ACHN (cell line): ENCODE data around the gene NRP1.

Source experiments
- DNase-seq: peaks from one replicate; pipeline ENCODE4 v3.0.0-alpha.2; 2015
- in situ Hi-C: cut with HindIII; loops from 2 replicates; pipeline ENCODE4 v1.10.0; 2017; ENCODE audit warnings: low sequenced_read_pairs, low pct_ligation_motif_present, low pct_unique_long_range_greater_than_20kb

The NRP1 gene

DNA sequence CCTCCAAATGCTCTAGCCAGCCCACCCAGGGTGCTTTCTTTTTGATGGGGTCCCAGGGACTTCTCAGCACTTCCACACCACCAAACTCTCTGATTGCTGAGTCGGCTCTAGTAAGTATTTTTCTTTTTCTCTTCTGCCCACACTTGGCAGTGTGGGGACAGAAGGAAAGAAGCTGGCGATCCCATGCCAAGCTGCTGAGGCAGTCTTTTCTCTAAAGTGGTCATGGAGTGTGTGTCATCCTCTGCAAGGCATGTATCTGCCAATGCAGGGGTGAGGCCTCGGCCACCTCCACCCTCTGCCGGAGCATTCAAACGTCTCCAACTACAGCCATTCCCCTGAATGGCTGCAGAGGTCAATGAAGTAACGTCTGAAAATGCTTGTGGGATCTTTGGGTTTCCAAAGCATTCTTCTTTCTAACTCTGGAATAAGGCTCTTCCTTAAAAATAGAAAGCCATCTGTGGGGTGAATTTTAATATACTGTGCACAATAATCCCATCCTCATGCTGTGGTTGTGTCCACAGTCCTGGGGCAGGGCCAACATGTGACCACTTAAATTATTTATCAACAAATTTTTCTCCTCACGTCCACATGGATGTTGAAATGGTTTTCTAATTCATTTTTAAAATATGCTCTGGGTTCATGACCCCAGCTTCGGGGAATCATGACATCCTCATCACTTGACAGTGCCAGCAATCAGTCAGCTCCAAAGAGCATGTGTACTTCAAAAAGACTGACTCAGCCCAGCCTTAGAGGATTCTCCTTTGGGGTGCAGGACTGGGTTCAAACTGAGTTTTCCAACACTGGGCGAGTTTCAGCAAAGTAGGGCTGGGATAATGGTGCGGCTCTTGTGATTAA is 205.1 kb downstream of the NRP1 start:
- in situ Hi-C loops = no loop called here
- no peak for DNase-seq

- DNase-seq = no peak
- in situ Hi-C loops = no loop called here
These were observed 206.8 kb downstream of the NRP1 start for GRCh38 chr10:33127622-33128021.
